ENCODE data around the gene ITGBL1. TPM values are rescaled to one million over a fixed set of nuclear protein-coding genes. Genes with fewer than 3 reads are reported as not detected.

ITGBL1 gene
- total and polyA plus RNA-seq, 2 of the 13 experiments (the other 11 are each of a cell fraction or from before 2014, with no cell fraction given): 0.02 TPM; not detected in 1

- Histone ChIP-seq H2AFZ (ENCODE audit: low read length) (no peak overlapping the region), H4K20me1 (ENCODE audit: insufficient read depth, low read length) (no peaks in the 10 kb centered on the region), H3K4me1 (ENCODE audit: insufficient read depth, low read length) (no peaks in the 10 kb centered on the region), H3K9ac (ENCODE audit: insufficient read depth, low read depth, low read length) (no peak overlapping the region), H3K27ac (ENCODE audit: extremely low read length, insufficient read depth, low read length) (no peak overlapping the region), H3K9me3 (ENCODE audit: low read length) (no peaks in the 10 kb centered on the region), H3K27me3 (ENCODE audit: control insufficient read depth in 1 of 2, insufficient read depth in 2 of 2, low read length in 2 of 2) (no peaks in the 10 kb centered on the region), H3K36me3 (replicated peaks in 1 of 2; ENCODE audit: control insufficient read depth in 1 of 2, insufficient read depth in 2 of 2, low read length in 2 of 2) (no peaks in the 10 kb centered on the region), H3K4me3 (replicated peaks in 1 of 3; ENCODE audit: insufficient read depth in 1 of 3, low read depth in 2 of 3, low read length in 3 of 3) (no peak overlapping the region), H3K79me2 (ENCODE audit: insufficient read depth, low read length) (no peaks in the 10 kb centered on the region), H3K4me2 (ENCODE audit: low read depth, low read length) (no peak overlapping the region)
- ChIA-PET POLR2A (no interaction called here), CTCF (ENCODE audit: low intra/inter-chr PET ratio, low total read pairs) (no interaction called here)
- DNase-seq (ENCODE audit: low spot score): no peak
- no peak for ATAC-seq
- WGBS (ENCODE audit: low lambda C conversion rate): 0% methylated on average over 2 of the region's 2 CpGs
- intact Hi-C loops (cut with micrococcal nuclease; ENCODE audit: unreplicated experiment): loop anchor here (5.0 kb wide), 1 partner anchor 406 kb away; no protein-coding TSS in a partner anchor
- in situ Hi-C loops (cut with HindIII; ENCODE audit: extremely low pct_ligation_motif_present, low pct_unique_long_range_greater_than_20kb): loop anchor here (5.0 kb wide), 1 partner anchor 246 kb away; no protein-coding TSS in a partner anchor
- no peak for TF ChIP-seq NFKBIZ (CRISPR knock-in tag; IDR thresholded peaks at IDR 0.05)
- no peak for TF ChIP-seq CHD2 (IDR thresholded peaks at IDR 0.05; ENCODE audit: low read depth, low read length)
- TF ChIP-seq HNF4A (CRISPR knock-in tag; IDR thresholded peaks at IDR 0.05): no peak
- TF ChIP-seq ZNF570 (CRISPR knock-in tag; IDR thresholded peaks at IDR 0.05; ENCODE audit: borderline replicate concordance): no peak
- no peak for TF ChIP-seq CC2D1A (CRISPR knock-in tag; IDR thresholded peaks at IDR 0.05)
- BruUV-seq (replicated peaks): no TSS peak
- FAIRE-seq: no peak
Observed at GRCh38 chr13:101511766-101512165, 59.3 kb downstream of the ITGBL1 start.

- Histone ChIP-seq H2AFZ (ENCODE audit: low read length) (no peak overlapping the region), H3K4me1 (ENCODE audit: insufficient read depth, low read length) (no peaks in the 10 kb centered on the region), H3K79me2 (ENCODE audit: insufficient read depth, low read length) (no peaks in the 10 kb centered on the region), H3K4me2 (ENCODE audit: low read depth, low read length) (no peak overlapping the region), H4K20me1 (ENCODE audit: insufficient read depth, low read length) (no peaks in the 10 kb centered on the region), H3K9me3 (ENCODE audit: low read length) (no peaks in the 10 kb centered on the region), H3K27me3 (ENCODE audit: control insufficient read depth in 1 of 2, insufficient read depth in 2 of 2, low read length in 2 of 2) (no peaks in the 10 kb centered on the region), H3K4me3 (replicated peaks in 1 of 3; ENCODE audit: insufficient read depth in 1 of 3, low read depth in 2 of 3, low read length in 3 of 3) (no peak overlapping the region), H3K27ac (ENCODE audit: extremely low read length, insufficient read depth, low read length) (no peak overlapping the region), H3K9ac (ENCODE audit: insufficient read depth, low read depth, low read length) (no peak overlapping the region), H3K36me3 (replicated peaks in 1 of 2; ENCODE audit: control insufficient read depth in 1 of 2, insufficient read depth in 2 of 2, low read length in 2 of 2) (no peaks in the 10 kb centered on the region)
- CTCF ChIA-PET (ENCODE audit: low intra/inter-chr PET ratio, low total read pairs): no interaction called here
- ATAC-seq (no peak), DNase-seq (ENCODE audit: low spot score) (no peak), FAIRE-seq (no peak)
- BruUV-seq (replicated peaks): no TSS peak
- no peak for TF ChIP-seq DNMT3B (CRISPR knock-in tag; conservative IDR thresholded peaks at IDR 0.05)
- in situ Hi-C loops (cut with HindIII; ENCODE audit: extremely low pct_ligation_motif_present, low pct_unique_long_range_greater_than_20kb) (loop anchor here (5.0 kb wide), 1 partner anchor 245 kb away; no protein-coding TSS in a partner anchor), intact Hi-C loops (cut with micrococcal nuclease; ENCODE audit: unreplicated experiment) (loop anchor here (5.0 kb wide), 1 partner anchor 405 kb away; no protein-coding TSS in a partner anchor)
- WGBS (ENCODE audit: low lambda C conversion rate): 0% methylated on average over 1 of the region's 1 CpG
- POLR2A ChIA-PET: no interaction called here
Observed at GRCh38 chr13:101512650-101513049, 60.2 kb downstream of the ITGBL1 start.

Measured in HepG2 (cell line).